ENCODE measurements around the gene UBE2M. TPM values are rescaled to one million over a fixed set of nuclear protein-coding genes. Genes with fewer than 3 reads are reported as not detected.

Gene UBE2M
- polyA plus RNA-seq, 1 donor (not counting 4 experiments of a cell fraction or from before 2014, with no cell fraction given): 82.6 TPM

DNA sequence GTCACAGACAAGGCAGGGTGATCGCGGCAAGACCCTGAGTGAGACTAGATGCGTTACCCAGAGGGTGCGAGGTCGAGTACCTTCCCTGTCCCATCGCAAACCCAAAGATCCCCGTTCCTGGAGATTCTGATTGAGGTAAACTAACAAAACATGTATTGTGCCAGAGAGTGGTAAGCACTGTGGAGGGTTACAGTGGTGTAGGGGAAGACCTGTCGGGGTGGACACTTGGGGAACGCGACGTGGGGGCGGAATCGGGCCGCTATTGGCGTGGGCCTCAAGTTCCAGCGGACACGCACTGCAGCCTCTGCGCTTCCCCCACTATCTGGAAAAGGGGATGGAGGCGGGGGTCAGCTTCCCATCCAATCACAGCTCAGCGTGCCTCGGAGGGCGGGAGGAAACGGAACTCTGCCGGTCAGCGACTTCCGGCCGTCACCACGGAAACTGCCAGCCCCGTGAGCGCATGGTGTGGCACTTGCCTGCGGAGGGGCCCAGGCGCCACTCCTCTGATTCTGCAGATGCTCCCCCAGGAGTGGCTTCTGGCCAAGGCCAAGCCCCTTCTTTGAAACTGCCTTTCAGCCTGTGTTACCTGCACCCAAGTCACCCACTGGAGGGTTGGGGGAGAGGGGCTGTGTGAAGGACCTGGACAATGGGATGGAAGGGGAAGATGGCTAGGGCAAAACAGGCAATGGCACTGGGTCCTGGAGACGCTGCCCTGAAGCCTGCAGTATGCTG lies 1.0 kb upstream of the UBE2M start:
- Histone ChIP-seq H3K27me3 (ENCODE audit: control insufficient read depth, extremely low read depth, insufficient read depth, low read length) (peaks cover 4% of the 10 kb centered on the region), H3K9me3 (ENCODE audit: control insufficient read depth, low read depth, low read length) (no peaks in the 10 kb centered on the region), H3K4me3 (ENCODE audit: control insufficient read depth in 2 of 3, extremely low read depth in 1 of 3, insufficient read depth in 2 of 3, low read depth in 1 of 3, low read length in 3 of 3) (peak overlapping the region; percentile 75 to 95 (median 92)), H4K20me1 (ENCODE audit: control insufficient read depth, extremely low read depth, insufficient read depth, low read length) (no peaks in the 10 kb centered on the region), H3K79me2 (ENCODE audit: control insufficient read depth, insufficient read depth, low read length) (peaks cover 32% of the 10 kb centered on the region), H3K4me1 (ENCODE audit: control insufficient read depth, extremely low read depth, insufficient read depth, low read length) (peaks cover 40% of the 10 kb centered on the region), H2AFZ (ENCODE audit: control insufficient read depth, low read length) (peak overlapping the region; percentile 90), H3K9me1 (ENCODE audit: control insufficient read depth, extremely low read depth, insufficient read depth, low read length) (no peaks in the 10 kb centered on the region), H3K4me2 (ENCODE audit: control insufficient read depth, extremely low read depth, insufficient read depth, low read depth, low read length) (peak overlapping the region; percentile 98), H3K27ac (ENCODE audit: control insufficient read depth, insufficient read depth, low read length) (peak overlapping the region; percentile 96), H3K9ac (ENCODE audit: control insufficient read depth, extremely low read depth, insufficient read depth, low read length) (peak overlapping the region; percentile 98), H3K36me3 (ENCODE audit: control insufficient read depth in 2 of 2, extremely low read depth in 1 of 2, insufficient read depth in 2 of 2, low read length in 2 of 2) (peaks cover 13 to 17% of the 10 kb centered on the region in 2 experiments)
- dilution Hi-C loops (cut with MboI; ENCODE audit: extremely low pct_ligation_motif_present, low sequenced_read_pairs): no loop called here
- FAIRE-seq (peak; percentile 77), DNase-seq (ENCODE audit: low read depth, low spot score) (no peak)
- TF ChIP-seq, protein P1, sequence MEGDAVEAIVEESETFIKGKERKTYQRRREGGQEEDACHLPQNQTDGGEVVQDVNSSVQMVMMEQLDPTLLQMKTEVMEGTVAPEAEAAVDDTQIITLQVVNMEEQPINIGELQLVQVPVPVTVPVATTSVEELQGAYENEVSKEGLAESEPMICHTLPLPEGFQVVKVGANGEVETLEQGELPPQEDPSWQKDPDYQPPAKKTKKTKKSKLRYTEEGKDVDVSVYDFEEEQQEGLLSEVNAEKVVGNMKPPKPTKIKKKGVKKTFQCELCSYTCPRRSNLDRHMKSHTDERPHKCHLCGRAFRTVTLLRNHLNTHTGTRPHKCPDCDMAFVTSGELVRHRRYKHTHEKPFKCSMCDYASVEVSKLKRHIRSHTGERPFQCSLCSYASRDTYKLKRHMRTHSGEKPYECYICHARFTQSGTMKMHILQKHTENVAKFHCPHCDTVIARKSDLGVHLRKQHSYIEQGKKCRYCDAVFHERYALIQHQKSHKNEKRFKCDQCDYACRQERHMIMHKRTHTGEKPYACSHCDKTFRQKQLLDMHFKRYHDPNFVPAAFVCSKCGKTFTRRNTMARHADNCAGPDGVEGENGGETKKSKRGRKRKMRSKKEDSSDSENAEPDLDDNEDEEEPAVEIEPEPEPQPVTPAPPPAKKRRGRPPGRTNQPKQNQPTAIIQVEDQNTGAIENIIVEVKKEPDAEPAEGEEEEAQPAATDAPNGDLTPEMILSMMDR (optimal IDR thresholded peaks at IDR 0.05 in 1 of 3, IDR thresholded peaks at IDR 0.05 in 1 of 3, conservative IDR thresholded peaks at IDR 0.05 in 1 of 3; ENCODE audit: extremely low read depth in 1 of 3, insufficient read depth in 2 of 3, low read length in 3 of 3): no peak
- TF ChIP-seq EZH2 (IDR thresholded peaks at IDR 0.05; ENCODE audit: low read length): no peak

DNA sequence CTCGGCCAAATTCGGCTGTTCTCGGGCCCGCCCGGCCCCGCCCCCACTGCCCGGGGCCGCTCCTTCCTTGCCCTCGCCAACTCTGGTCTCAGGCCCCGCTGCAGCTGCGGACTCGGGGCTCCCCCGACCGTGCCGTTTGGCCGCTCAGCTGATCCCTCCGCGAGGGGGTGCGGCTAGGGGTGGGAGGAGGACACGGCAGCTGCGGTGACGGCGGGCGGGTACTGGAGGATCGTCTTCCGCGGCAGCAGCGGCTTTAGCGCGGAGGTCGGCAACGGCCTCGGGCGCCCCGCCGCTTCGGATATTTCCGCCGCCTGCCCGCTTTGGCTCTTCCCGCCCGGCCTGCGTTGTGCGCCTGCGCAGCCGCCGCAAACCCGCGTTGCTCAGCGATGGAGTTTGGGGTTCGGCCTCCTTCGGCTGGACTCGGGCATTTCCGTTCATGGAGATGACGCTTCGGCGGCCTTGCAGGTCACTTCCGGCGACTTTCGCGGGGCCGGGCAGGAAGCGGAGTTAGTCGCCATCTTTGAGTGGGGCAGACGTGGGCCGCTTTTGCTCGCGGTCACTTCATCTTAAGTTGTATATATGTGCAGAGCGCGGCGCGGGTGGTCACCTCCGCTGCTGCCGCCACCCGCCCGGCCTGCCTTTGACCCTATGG lies 338 bp upstream of the UBE2M start:
- peak overlapping the region; percentile 75 to 95 (median 92) for H3K4me3 ChIP-seq (ENCODE audit: control insufficient read depth in 2 of 3, extremely low read depth in 1 of 3, insufficient read depth in 2 of 3, low read depth in 1 of 3, low read length in 3 of 3)
- no peaks in the 10 kb centered on the region for H3K9me3 ChIP-seq (ENCODE audit: control insufficient read depth, low read depth, low read length)
- H3K4me2 ChIP-seq (ENCODE audit: control insufficient read depth, extremely low read depth, insufficient read depth, low read depth, low read length): peak overlapping the region; percentile 98
- FAIRE-seq: peak; percentile 51
- peak overlapping the region; percentile 98 for H3K9ac ChIP-seq (ENCODE audit: control insufficient read depth, extremely low read depth, insufficient read depth, low read length)
- H3K36me3 ChIP-seq (ENCODE audit: control insufficient read depth in 2 of 2, extremely low read depth in 1 of 2, insufficient read depth in 2 of 2, low read length in 2 of 2): peaks cover 14 to 17% of the 10 kb centered on the region in 2 experiments
- H4K20me1 ChIP-seq (ENCODE audit: control insufficient read depth, extremely low read depth, insufficient read depth, low read length): no peaks in the 10 kb centered on the region
- H2AFZ ChIP-seq (ENCODE audit: control insufficient read depth, low read length): peak overlapping the region; percentile 90
- DNase-seq (ENCODE audit: low read depth, low spot score): peak; percentile 85
- H3K27me3 ChIP-seq (ENCODE audit: control insufficient read depth, extremely low read depth, insufficient read depth, low read length): peaks cover 4% of the 10 kb centered on the region
- peak overlapping the region; percentile 96 for H3K27ac ChIP-seq (ENCODE audit: control insufficient read depth, insufficient read depth, low read length)
- dilution Hi-C loops (cut with MboI; ENCODE audit: extremely low pct_ligation_motif_present, low sequenced_read_pairs): no loop called here
- no peak for TF ChIP-seq EZH2 (IDR thresholded peaks at IDR 0.05; ENCODE audit: low read length)
- TF ChIP-seq, protein P1 (optimal IDR thresholded peaks at IDR 0.05 in 1 of 3, IDR thresholded peaks at IDR 0.05 in 1 of 3, conservative IDR thresholded peaks at IDR 0.05 in 1 of 3; ENCODE audit: extremely low read depth in 1 of 3, insufficient read depth in 2 of 3, low read length in 3 of 3): no peak
- H3K79me2 ChIP-seq (ENCODE audit: control insufficient read depth, insufficient read depth, low read length): peaks cover 39% of the 10 kb centered on the region
- peaks cover 46% of the 10 kb centered on the region for H3K4me1 ChIP-seq (ENCODE audit: control insufficient read depth, extremely low read depth, insufficient read depth, low read length)
- no peaks in the 10 kb centered on the region for H3K9me1 ChIP-seq (ENCODE audit: control insufficient read depth, extremely low read depth, insufficient read depth, low read length)

Data from keratinocyte (primary cell).